ENCODE results near the gene HIBCH.
"Not testable (repeated sequence)": the region's sequence is repeated elsewhere in the genome, so short reads cannot be mapped to it uniquely, and the experiment has no call there.

HIBCH gene

GRCh38 chr2:190302052-190302451 is 17.6 kb downstream of the HIBCH start:
- H3K27ac Mint-ChIP-seq: no peak overlapping the region
- peaks cover 11% of the 10 kb centered on the region for H3K9me3 Mint-ChIP-seq
- H3K4me1 Mint-ChIP-seq (ENCODE audit: low read depth): peaks cover 4% of the 10 kb centered on the region
- peaks cover 55% of the 10 kb centered on the region for H3K36me3 Mint-ChIP-seq (ENCODE audit: low read depth)
- H3K4me3 Mint-ChIP-seq: no peak overlapping the region
- H3K27me3 Mint-ChIP-seq: no peaks in the 10 kb centered on the region

GRCh38 chr2:190301032-190301431 is 18.6 kb downstream of the HIBCH start:
- Mint-ChIP-seq H3K4me1 (ENCODE audit: low read depth) (peaks cover 4% of the 10 kb centered on the region), H3K4me3 (no peak overlapping the region), H3K27ac (no peak overlapping the region), H3K27me3 (no peaks in the 10 kb centered on the region), H3K36me3 (ENCODE audit: low read depth) (peaks cover 60% of the 10 kb centered on the region), H3K9me3 (peaks cover 11% of the 10 kb centered on the region)

- not testable (repeated sequence) for H3K4me1 Mint-ChIP-seq (ENCODE audit: low read depth); H3K4me3 Mint-ChIP-seq; H3K27ac Mint-ChIP-seq; H3K27me3 Mint-ChIP-seq
- peaks cover 11% of the 10 kb centered on the region for H3K9me3 Mint-ChIP-seq
- H3K36me3 Mint-ChIP-seq (ENCODE audit: low read depth): peaks cover 58% of the 10 kb centered on the region
Observed at GRCh38 chr2:190297880-190298279, 21.7 kb downstream of the HIBCH start.

GRCh38 chr2:190283783-190284182 is 35.8 kb downstream of the HIBCH start:
- Mint-ChIP-seq H3K27me3 (no peaks in the 10 kb centered on the region), H3K36me3 (ENCODE audit: low read depth) (peaks cover 71% of the 10 kb centered on the region), H3K4me1 (ENCODE audit: low read depth) (no peaks in the 10 kb centered on the region), H3K27ac (no peak overlapping the region), H3K4me3 (no peak overlapping the region), H3K9me3 (no peaks in the 10 kb centered on the region)

- no peak overlapping the region for H3K27ac Mint-ChIP-seq
- H3K9me3 Mint-ChIP-seq: no peaks in the 10 kb centered on the region
- H3K4me3 Mint-ChIP-seq: no peak overlapping the region
- no peaks in the 10 kb centered on the region for H3K27me3 Mint-ChIP-seq
- peaks cover 57% of the 10 kb centered on the region for H3K36me3 Mint-ChIP-seq (ENCODE audit: low read depth)
- H3K4me1 Mint-ChIP-seq (ENCODE audit: low read depth): no peaks in the 10 kb centered on the region
Observed at GRCh38 chr2:190280565-190281350, 38.9 kb downstream of the HIBCH start.

- not testable (repeated sequence) for H3K4me3 Mint-ChIP-seq; H3K27me3 Mint-ChIP-seq; H3K27ac Mint-ChIP-seq; H3K4me1 Mint-ChIP-seq (ENCODE audit: low read depth); H3K9me3 Mint-ChIP-seq
- peaks cover 52% of the 10 kb centered on the region for H3K36me3 Mint-ChIP-seq (ENCODE audit: low read depth)
Observed at GRCh38 chr2:190279256-190280134, 40.1 kb downstream of the HIBCH start.

- Mint-ChIP-seq H3K36me3 (ENCODE audit: low read depth) (peaks cover 49% of the 10 kb centered on the region), H3K27ac (no peak overlapping the region), H3K27me3 (no peaks in the 10 kb centered on the region), H3K9me3 (no peaks in the 10 kb centered on the region), H3K4me3 (no peak overlapping the region), H3K4me1 (ENCODE audit: low read depth) (no peaks in the 10 kb centered on the region)
Observed at GRCh38 chr2:190277234-190278112, 42.2 kb downstream of the HIBCH start.

- no peaks in the 10 kb centered on the region for H3K27me3 Mint-ChIP-seq
- H3K4me1 Mint-ChIP-seq (ENCODE audit: low read depth): peaks cover 4% of the 10 kb centered on the region
- no peak overlapping the region for H3K27ac Mint-ChIP-seq
- H3K36me3 Mint-ChIP-seq (ENCODE audit: low read depth): peaks cover 45% of the 10 kb centered on the region
- H3K9me3 Mint-ChIP-seq: no peaks in the 10 kb centered on the region
- H3K4me3 Mint-ChIP-seq: no peak overlapping the region
Observed at GRCh38 chr2:190272457-190272842, 47.2 kb downstream of the HIBCH start.

GRCh38 chr2:190271783-190272456 is 47.7 kb downstream of the HIBCH start:
- Mint-ChIP-seq H3K27me3 (no peaks in the 10 kb centered on the region), H3K9me3 (no peaks in the 10 kb centered on the region), H3K4me1 (ENCODE audit: low read depth) (peaks cover 7% of the 10 kb centered on the region), H3K27ac (no peak overlapping the region), H3K4me3 (no peak overlapping the region), H3K36me3 (ENCODE audit: low read depth) (peaks cover 46% of the 10 kb centered on the region)

GRCh38 chr2:190270298-190270697 is 49.3 kb downstream of the HIBCH start:
- H3K4me1 Mint-ChIP-seq (ENCODE audit: low read depth): peaks cover 7% of the 10 kb centered on the region
- peaks cover 43% of the 10 kb centered on the region for H3K36me3 Mint-ChIP-seq (ENCODE audit: low read depth)

GRCh38 chr2:190269699-190270098 is 49.9 kb downstream of the HIBCH start:
- H3K4me1 Mint-ChIP-seq (ENCODE audit: low read depth); H3K27me3 Mint-ChIP-seq; H3K4me3 Mint-ChIP-seq; H3K27ac Mint-ChIP-seq; H3K9me3 Mint-ChIP-seq: not testable (repeated sequence)
- peaks cover 42% of the 10 kb centered on the region for H3K36me3 Mint-ChIP-seq (ENCODE audit: low read depth)

More at GRCh38 chr2:190270298-190270697, 49.3 kb downstream of the HIBCH start:
- Mint-ChIP-seq H3K4me3 (no peak overlapping the region), H3K27ac (no peak overlapping the region), H3K9me3 (no peaks in the 10 kb centered on the region), H3K27me3 (no peaks in the 10 kb centered on the region)

- Mint-ChIP-seq H3K36me3 (ENCODE audit: low read depth) (peaks cover 38% of the 10 kb centered on the region), H3K27me3 (no peaks in the 10 kb centered on the region), H3K9me3 (no peaks in the 10 kb centered on the region), H3K4me3 (no peak overlapping the region), H3K4me1 (ENCODE audit: low read depth) (peaks cover 7% of the 10 kb centered on the region), H3K27ac (no peak overlapping the region)
Observed at GRCh38 chr2:190267302-190267701, 52.3 kb downstream of the HIBCH start.

- Mint-ChIP-seq H3K27me3 (no peaks in the 10 kb centered on the region), H3K9me3 (no peaks in the 10 kb centered on the region), H3K4me3 (no peak overlapping the region), H3K36me3 (ENCODE audit: low read depth) (peaks cover 29% of the 10 kb centered on the region), H3K27ac (no peak overlapping the region), H3K4me1 (ENCODE audit: low read depth) (peaks cover 7% of the 10 kb centered on the region)
Observed at GRCh38 chr2:190266314-190266713, 53.3 kb downstream of the HIBCH start.

GRCh38 chr2:190261851-190262250 is 57.8 kb downstream of the HIBCH start:
- H3K4me1 Mint-ChIP-seq (ENCODE audit: low read depth): no peaks in the 10 kb centered on the region
- no peak overlapping the region for H3K4me3 Mint-ChIP-seq
- H3K9me3 Mint-ChIP-seq: peaks cover 4% of the 10 kb centered on the region
- no peaks in the 10 kb centered on the region for H3K27me3 Mint-ChIP-seq
- no peak overlapping the region for H3K27ac Mint-ChIP-seq
- peaks cover 19% of the 10 kb centered on the region for H3K36me3 Mint-ChIP-seq (ENCODE audit: low read depth)
